COR-L47 (cell line): Measurements from ENCODE around the gene ELFN1.

Experiments
- DNase-seq: peaks from one replicate; lab custom pipeline; 2025; lab: John Stamatoyannopoulos, UW

ELFN1 gene

DNA sequence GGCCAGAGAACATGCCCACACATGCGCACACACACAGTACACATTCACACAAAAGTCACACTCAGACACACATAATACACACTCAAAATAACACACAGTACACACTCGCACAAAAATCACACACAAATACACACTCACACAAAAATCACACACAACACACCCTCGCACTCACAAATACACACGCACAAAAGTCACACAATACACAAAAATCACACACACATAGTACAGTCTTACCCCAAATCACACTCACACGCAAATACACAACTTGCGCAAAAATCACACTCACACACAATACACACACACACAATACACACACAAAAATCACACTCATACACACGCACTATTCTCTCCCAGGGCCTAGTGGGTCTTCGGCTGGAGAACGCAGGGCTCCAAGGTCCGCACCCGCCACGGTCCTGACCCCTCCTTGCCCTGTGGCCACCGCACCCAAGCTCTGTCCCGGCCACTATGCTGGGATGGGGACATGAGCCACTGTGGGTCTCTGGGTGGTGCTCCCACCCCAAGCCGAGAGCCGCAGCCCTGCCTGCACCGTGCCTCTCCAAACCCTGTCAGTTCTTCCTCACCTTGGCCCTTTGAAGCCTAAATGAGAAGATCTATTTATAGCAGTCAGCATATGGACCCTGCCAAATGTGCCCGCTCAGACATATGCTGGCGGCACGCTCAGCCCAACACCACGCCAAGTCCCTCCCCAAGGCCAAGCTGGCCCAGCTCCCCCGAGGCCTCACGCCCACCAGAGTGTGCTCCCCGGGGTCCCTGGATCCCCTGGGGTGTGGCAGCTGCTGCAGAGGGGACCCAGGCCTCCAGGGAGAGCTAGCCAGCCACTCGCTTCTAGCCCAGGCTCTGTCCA lies 55.9 kb downstream of the ELFN1 start:
- DNase-seq = peak; percentile 22

DNA sequence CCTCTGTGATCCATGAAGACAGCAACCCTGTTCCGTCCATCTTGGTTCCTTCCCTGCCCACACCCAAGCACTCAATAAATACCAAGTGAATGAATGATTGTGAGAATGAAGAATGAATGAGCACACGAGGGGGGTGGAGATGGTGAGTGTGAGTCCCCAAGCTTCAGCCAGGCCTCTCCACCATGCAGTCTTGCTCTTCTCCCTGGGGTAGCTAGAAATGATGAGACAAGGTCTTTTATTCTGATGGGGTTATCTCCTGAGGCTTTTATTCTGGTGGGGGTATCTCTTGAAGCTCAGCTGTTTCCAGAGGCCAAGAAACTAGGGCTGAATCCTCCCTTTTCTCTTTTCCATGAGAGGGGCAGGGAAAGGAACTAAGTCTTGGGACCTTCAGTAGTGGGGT lies 57.0 kb downstream of the ELFN1 start:
- DNase-seq = no peak

DNA sequence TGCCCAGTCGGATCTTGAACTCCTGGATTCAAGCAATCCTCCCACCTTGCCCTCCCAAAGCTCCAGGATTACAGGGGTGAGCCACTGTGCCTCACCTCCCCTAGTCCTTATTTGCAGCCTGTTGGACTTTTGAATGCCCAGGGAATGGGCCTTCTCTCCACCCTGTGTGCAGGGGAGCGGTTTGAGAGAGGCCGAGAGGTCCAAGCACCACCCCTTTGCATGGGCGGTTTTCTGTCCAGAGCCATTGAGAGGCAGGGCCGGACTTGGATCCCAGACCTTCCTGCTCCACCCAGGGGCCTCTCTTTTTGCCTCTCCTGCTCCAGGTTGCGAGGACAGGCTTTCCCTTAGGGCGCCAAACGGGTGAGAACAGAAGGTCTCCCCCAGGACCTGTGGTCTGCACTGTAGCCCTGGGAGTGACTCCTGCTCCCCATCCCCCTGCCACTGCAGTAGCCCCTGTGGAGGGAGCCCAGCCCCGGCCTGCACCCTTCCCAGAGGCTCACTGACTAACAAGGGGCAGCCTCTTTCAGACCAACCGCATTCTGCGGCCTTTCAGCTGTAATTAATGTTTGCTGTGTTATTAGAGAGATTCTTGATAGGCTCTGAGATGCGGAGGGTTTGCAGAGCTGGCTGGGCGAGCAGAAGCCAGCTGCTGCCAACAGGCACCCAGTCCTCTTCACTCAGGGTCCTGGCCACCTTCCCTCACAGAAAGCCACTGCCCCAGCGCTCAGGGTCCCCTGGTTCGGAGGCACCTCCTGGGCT lies 57.9 kb downstream of the ELFN1 start:
- no peak for DNase-seq

DNA sequence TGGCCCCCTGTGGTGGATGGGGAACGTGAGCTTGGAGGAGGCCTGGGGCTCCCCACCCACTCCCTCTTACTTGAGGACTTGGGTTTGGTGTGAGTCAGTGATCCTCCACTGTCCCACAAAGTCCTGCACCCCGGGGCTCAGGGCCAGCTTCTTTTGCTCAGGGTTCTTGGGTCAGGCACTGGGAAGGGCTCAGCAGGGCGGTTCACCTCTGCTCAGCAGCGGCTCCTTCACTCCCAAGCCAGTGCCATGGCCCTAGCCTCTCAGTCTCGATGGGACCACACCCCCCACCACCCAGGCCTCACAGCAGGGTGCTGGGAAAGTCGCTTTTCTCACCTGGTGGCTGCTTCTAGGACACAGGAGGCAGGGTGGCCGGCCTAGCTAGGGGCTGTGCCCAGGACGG lies 59.1 kb downstream of the ELFN1 start:
- no peak for DNase-seq

DNA sequence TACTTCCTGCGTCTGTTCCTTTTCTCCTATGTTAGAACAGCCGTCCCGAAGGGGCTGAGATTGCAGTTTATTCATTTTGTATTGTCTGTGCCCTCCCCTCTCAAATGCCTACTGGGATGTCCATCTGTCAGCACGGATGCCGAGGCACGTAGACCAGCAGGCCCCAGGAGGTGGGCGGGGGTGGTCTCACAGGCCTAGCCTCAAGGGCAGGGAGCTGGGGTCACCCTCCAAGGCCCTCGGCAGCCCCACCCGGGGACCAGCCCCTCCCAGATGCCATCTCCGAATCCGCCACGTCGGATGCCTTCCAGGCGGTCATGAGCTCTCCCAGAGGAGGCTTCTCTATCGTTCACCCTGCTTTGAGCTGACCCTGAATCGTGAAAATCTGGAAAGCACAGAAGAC lies 59.7 kb downstream of the ELFN1 start:
- no peak for DNase-seq

DNA sequence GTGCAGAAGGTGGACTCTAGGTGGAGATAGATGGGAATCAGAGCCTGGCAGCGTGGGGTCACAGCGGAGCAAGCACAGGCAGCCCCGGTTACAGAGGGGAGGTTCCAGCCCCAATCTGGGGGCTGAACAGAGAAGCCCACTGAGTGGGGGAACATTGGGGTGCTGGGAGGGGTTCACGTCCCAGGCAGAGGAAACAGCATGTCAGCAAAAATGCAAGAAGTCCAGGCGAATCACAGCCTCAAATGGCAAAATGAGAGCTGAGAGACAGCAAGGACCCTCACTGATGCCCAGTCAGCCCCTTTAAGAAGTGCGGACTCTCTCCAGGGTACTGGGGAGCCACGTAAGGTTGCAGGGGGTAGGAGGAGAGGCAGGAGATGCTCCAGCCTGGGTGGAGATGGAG lies 62.0 kb downstream of the ELFN1 start:
- DNase-seq = no peak

DNA sequence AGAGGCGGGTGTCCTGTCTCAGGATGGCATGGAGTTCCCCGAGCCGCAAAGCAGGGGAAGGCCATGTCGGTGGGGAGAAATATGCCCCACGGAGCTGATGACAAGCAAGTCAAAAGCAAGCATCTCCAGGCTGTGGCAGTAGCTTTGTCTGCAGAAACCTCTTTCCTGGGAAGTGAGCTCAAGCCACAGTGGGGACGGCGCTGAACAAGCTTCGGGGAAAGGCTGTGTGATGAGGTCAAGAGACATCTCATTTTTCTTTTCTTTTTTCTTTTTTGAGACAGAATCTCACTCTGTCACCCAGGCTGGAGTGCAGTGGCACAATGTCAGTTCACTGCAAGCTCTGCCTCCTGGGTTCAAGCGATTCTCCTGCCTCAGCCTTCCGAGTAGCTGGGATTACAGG lies 62.6 kb downstream of the ELFN1 start:
- no peak for DNase-seq

DNA sequence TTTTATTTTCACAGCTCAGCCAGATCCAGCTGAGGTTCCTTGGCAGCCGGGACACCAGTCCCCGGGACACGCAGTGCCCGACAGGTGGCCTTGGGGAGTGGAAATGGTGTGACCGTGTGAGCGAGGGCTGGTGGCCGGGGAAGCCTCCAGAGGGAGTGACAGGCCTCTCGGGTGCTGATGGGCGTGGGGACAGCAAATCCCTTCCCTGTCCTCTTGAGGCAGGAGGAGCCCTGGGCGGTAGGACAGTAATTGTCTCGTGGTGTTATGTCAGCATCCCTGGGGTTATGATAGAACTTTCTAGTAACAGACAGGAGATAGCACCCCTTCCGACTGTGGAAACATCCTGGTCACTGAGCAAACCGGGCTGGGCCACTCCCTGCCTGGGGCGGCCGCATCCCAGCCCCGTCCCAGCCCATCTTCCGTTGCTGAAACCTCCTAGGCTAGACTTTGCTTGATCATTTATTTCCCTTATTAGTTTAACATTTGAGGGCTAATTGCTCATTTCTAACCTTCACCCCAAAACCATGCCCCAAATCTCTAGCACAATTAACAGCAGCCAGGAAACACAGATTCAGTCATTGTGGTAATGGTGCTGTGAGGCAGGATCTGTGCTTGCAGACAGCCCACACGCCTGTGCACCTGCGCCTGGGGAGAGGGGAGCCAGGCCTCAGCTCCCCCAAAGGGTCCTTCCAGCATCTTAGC lies 63.3 kb downstream of the ELFN1 start:
- no peak for DNase-seq

DNA sequence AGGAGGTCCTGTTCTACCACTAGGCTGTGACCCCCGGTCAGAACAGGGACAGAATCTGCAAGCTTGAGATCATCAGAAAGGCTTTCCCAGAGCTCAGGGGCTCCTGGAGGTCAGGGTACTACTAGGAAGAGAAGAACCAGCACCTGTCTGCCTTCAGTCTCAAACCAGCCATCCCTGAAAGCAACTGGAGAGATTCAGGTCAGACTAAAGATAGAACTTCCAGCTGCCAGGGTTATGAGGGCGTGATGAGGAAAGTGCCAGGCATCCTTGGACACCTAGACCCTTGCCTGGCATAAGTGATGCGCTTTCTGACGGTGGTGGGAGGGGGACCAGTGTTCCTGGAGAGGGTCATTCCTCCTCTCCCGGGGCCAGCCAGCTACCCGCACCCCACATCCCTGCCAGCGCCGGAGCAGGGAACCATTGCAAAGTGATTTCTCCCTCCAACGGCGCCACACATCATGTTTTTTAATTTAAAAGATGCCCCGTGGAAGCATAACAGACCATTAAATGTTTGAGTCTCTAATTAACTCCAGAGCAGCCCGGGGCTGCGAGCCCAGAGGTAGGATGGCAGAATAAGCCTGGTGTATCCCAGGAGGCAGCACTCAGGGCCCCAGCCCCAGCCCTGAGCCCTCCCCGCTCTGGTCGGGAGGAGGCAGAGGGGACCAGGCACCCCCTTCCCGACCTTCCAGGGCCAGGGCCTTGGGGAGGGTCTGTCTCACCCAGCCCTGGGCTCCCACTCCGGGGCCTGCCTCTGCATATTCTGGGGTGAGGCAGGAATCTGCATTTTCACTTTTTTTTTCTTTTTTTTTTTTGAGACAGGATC lies 64.0 kb downstream of the ELFN1 start:
- DNase-seq = no peak

DNA sequence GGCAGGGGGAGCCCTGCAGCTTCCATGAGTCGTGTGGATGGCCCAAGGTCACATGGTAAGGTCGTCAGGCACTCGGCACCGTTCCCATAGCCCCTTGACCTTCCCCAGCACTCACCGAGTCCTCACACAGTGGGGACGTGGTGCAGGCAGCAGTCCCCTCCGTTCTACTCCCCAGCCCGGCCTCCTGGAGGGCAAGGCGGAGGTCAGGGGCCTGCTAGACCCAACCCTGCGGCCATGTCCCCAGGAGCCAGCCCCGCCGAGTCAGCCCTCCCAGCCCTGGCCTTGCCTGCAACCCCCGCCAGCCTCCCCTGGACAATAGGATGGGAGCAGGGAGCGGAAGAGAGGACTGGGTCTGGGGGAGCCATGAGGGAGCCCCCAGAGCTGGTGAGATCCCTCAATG lies 65.2 kb downstream of the ELFN1 start:
- DNase-seq = no peak

DNA sequence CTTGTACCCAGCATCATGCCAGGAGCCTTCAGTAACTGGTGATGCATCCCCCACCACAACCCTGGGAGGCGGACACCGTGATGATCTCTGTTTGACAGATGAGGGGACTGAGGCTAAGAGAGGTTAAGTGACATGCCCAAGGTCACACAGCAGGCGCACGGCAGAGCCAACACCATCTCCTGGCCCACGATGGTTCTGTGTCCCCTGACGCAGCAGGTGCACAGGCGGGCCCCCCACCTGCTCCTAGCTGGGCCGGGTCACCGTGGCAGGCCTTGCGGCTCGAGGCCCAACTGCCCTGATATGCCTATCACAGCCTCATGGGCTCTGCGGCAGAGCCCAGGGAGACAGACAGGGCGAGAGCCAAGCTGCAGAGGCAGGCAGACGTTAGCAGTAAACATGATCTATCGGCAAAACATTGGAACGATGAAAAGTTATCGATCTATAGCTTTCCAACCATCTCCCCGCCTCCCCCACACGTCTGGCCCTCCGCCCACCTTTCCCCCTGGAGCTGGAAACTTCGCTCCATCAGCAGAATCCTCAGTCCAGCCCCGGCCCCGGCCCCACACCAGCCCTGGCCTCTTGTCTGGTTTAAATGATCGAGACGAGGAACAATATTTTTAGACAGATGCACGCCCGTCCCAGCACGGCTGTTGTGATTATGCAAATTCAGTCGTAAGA lies 65.9 kb downstream of the ELFN1 start:
- DNase-seq = no peak

DNA sequence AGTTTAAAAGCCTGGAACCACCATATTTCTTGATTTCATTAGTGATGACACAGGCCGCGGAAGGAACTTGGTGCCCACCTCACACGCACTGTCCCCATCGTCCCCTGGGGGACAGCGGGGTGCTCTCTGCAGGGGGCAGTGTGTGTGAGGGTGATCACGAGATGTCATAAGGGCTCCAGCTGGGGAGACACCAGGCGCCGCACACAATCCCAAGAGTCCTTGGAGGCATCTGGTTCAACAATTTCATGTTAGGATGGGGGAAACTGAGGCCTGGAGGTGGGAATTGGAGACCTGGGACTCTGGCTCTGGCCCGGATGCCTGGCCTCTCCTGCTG lies 66.4 kb downstream of the ELFN1 start:
- DNase-seq = no peak

DNA sequence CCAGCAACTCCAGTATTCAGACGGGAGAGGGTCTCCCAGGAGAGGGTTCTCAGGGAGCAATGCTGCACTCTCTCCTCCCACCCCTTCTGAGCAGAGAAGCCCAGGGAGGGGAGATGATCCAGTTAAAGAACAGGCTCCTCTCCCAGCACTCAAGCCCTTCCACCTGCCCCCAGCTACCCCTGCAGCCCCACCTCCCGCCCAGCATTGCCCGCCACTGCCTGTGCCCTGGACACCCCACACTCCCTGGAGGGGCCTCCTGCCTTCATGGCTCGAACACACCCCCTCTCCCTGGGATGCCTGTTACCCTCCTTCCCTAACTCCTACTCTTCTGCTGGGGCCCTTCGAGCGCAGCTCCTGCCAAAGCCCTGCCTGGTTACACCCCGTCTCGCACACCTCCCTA lies 66.8 kb downstream of the ELFN1 start:
- no peak for DNase-seq

DNA sequence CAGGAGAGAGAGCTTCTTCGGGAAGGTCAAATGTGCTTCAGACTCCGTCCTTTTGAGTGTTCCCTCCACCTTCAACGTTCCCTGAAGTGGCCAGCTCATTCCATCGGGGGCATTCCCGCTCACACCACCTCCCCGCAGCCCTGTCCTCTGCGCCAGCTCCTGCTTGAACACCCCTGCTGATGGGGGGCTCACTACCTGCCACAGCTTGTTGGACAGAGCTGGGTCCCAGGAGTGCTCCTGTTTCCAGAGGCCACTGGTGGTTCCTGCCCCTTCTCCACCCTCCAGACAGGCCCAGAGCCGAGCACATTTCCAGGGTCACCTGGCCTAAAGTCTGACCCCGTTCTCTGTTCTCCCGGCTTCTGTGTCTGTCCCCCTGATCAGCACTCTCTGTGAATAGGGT lies 67.4 kb downstream of the ELFN1 start:
- no peak for DNase-seq

DNA sequence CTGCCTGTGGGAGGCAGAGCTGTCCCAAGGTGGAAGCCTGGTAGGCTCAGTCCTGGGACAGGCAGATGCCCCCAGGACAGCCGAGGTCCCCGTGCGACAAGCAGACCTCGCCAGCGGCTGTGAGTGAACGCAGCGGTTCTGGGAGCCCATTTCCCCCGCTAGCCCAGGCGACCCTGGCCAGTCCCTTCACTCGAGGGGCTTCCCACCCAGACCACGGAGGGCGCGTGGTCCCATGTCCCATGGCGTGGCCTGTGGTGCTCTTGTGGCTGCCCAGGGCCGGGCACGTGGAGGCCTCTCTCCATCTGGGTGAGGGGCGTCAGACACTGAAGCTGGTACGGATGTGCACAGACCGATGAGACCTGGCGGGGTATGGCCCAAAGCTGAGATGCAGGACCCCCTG lies 67.9 kb downstream of the ELFN1 start:
- no peak for DNase-seq

DNA sequence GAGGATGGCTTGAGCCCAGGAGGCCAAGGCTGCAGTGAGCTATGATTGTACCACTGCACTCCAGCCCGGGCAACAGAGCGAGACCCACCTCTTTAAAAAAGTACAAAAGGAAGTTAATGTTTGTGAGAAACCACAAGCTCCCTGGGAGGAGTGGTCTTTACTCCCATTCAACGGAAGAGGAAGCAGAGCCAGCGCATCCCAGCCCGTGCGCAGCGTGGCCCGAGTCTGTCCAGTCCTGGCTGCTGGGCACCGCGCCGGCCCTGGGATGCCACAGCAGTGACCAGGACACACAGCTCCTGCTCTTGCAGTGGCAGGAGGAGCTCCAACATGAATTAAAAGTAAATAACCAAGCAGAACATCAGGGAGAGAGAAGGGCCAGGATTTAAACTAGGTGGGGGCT lies 68.4 kb downstream of the ELFN1 start:
- no peak for DNase-seq

DNA sequence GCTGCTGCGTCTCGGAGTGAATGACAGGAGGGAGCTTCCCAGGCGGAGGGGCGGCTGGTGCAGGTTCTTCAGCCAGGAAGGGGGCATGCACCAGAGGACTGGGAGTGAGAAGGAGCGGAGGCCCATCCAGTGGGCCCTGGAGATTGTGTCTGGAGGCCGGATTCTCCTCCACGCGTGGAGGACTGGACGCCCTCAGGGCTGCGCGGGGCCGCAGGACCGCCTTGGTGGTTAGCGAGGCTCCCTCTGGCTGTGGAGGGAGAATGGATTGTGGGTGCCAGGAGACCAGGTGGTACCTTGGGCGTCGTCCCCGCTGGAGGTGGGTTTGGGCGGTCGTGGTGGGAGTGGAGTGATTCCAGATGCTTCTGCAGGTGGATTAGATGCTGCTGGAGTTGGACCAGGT lies 68.9 kb downstream of the ELFN1 start:
- DNase-seq = no peak

DNA sequence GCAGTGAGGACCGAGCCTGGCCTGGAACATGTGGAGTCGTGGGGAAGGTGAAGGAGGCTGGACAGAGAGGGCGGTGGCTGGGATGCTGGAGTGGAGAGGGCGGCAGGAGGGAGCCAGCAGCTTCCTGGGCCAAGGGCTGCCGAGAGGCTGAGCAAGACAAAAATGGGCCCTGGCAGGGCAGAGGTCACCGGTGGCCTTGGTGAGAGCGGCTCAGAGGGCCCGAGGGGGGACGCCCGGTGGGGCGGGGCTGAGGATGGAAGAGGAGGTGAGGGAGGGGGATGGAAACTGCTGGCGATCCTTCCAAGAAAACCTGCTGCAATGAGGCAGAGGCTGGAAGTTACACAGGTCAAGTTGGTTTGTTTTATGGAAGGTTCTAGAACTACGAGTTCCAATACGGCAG lies 69.5 kb downstream of the ELFN1 start:
- DNase-seq = no peak

DNA sequence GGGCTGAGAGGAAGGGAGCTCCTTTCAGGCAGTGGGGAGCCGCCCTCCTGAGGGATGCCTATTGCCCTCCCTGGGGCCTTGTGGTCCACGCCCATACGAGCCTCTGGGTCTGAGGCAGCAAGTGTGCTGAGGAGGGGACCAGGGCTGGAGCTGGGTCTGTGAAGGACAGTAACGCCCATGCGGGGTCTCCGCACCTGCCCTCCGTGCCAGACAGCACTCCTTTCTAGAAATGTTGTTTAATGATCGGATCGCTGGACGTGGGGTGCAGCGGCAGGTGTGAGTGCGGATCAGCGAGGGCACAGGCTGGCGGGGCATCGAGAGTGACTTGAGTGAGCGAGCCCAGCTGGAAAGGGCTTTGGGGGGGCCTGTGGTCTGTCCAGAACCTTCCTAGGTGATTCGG lies 70.1 kb downstream of the ELFN1 start:
- no peak for DNase-seq

DNA sequence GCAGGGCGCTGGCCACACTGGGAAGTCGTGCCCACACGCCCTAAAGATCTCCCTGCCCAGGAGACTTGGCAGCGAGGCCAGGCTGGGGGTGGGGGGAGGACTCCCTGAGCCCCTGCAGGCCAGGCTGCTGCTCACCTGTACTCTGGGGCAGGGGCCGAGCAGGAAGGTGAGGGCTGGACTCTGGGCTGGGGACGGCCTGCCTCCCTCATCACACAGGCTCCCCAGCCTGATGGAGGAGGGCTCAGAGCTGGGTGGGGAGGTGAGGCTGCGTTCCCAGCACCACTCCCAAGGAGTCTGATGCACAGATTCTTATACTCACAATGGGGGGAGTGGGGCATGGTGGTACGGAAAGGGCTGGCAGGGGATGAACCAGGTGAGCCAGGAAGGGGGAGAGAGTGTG lies 71.2 kb downstream of the ELFN1 start:
- no peak for DNase-seq

DNA sequence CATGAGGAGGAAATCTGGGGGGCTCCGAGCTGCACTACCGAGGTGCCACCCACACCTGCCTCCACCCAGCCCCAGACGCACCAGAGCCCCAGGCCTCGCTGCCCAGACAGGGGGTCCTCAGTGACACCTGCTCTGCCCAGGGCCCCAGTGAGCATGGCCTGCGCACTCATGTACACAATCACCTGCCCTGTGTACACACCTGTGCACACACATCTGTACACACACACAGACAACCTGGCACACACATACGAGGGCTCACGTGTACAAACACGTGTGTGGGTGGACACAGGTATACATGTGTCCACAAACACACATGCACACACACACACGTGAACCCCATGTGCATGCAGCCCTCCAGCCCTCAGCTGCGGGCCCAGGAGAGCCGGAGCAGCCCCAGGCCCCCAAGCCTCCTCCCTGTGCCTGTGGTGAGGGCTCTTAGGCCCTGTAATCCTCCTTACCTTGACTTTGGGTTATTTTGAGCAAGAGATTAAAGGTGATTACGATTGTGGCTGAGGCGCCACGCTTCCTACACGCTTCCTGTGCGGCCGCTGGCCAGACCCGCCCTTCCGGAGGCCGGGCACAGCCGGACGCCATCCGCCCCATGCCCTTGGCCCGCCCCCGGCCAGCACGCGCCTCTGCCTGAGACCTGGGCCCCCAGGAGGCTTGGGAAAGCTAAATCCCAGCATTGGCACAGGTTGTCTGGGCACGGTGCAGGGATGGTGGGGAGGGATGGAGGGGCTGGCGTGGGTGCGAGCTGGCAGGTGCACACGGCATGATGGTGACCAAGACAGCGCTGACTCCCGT lies 71.9 kb downstream of the ELFN1 start:
- DNase-seq = no peak
